Smooth muscle cell (in vitro differentiated cells): ENCODE results near the gene UBE2S. TPM values are rescaled to one million over a fixed set of nuclear protein-coding genes. Genes with fewer than 3 reads are reported as not detected.

Experiments used
- DNase-seq: peaks from one replicate; lab custom pipeline; 2025; ENCODE audit not compliant: unreplicated experiment; lab: John Stamatoyannopoulos, UW
- H2AFZ ChIP-seq: fragments of 200-600 bp; sonication (generic); 2 replicates; pipeline ENCODE4 v1.6.0; 2016; ENCODE audit warnings: antibody characterized with exemption, low read depth, mild to moderate bottlenecking
- H3F3A ChIP-seq: fragments of 200-600 bp; sonication (generic); 2 replicates; pipeline ENCODE4 v1.6.0; 2017; ENCODE audit warnings: antibody characterized with exemption, low read depth
- H3K27ac ChIP-seq: fragments of 200-600 bp; sonication (generic); 2 replicates; pipeline ENCODE4 v1.5.1; 2016; ENCODE audit warnings: low read depth, mild to moderate bottlenecking
- H3K27me3 ChIP-seq: fragments of 200-600 bp; sonication (generic); 2 replicates; pipeline ENCODE4 v1.6.1; 2016; ENCODE audit warnings: low read depth, mild to moderate bottlenecking
- H3K36me3 ChIP-seq: fragments of 200-600 bp; sonication (generic); 2 replicates; pipeline ENCODE4 v1.5.1; 2016; ENCODE audit warnings: low read depth
- H3K4me1 ChIP-seq: fragments of 200-600 bp; sonication (generic); 2 replicates; pipeline ENCODE4 v1.5.1; 2016; ENCODE audit warnings: low read depth
- H3K4me2 ChIP-seq: fragments of 200-600 bp; sonication (generic); 2 replicates; pipeline ENCODE4 v1.6.0; 2016; ENCODE audit warnings: mild to moderate bottlenecking
- H3K4me3 ChIP-seq: fragments of 200-600 bp; sonication (generic); 2 replicates; pipeline ENCODE4 v1.5.1; 2016; ENCODE audit warnings: mild to moderate bottlenecking
- H3K79me2 ChIP-seq: fragments of 200-600 bp; sonication (generic); 2 replicates; pipeline ENCODE4 v1.6.0; 2016; ENCODE audit warnings: low read depth, mild to moderate bottlenecking
- H3K9ac ChIP-seq: fragments of 200-600 bp; sonication (generic); 2 replicates; pipeline ENCODE4 v1.6.0; 2016; ENCODE audit warnings: low read depth
- H3K9me3 ChIP-seq: fragments of 200-600 bp; sonication (generic); replicated peaks from 2 replicates; pipeline ENCODE4 v1.5.1; 2016; ENCODE audit warnings: low read depth
- H4K20me1 ChIP-seq: fragments of 200-600 bp; sonication (generic); 2 replicates; pipeline ENCODE4 v1.6.0; 2016; ENCODE audit warnings: low read depth
- WGBS: methylation state at CpG from one replicate; pipeline ENCODE4 v1.1.7; 2016; ENCODE audit warnings: low lambda C conversion rate; 5-methylcytosine and 5-hydroxymethylcytosine counted together
- polyA plus RNA-seq: library from polyadenylated mRNA; unstranded; fragments of >200 nt; fragmentation: Nextera tagmentation; extraction: Ambion mirVana; gene quantifications from 2 replicates; pipeline ENCODE4 v1.2.1, GENCODE V29; 2016
- total RNA-seq: library from RNA; depleted of rRNA; stranded (reverse); fragments of >200 nt; gene quantifications from 2 replicates; pipeline ENCODE4 v1.2.3, GENCODE V29; 2014
- TF ChIP-seq, protein P1 (sequence below): fragments of 200-600 bp; sonication (generic); IDR thresholded peaks from 2 replicates; pipeline ENCODE4 v1.5.1; 2017; ENCODE audit warnings: borderline replicate concordance, mild to moderate bottlenecking, antibody characterized with exemption; ENCODE audit not compliant: insufficient read depth, poor library complexity, severe bottlenecking

Gene UBE2S
- total and polyA plus RNA-seq, 2 experiments from 2014 or later = 39.9 to 171 TPM

DNA sequence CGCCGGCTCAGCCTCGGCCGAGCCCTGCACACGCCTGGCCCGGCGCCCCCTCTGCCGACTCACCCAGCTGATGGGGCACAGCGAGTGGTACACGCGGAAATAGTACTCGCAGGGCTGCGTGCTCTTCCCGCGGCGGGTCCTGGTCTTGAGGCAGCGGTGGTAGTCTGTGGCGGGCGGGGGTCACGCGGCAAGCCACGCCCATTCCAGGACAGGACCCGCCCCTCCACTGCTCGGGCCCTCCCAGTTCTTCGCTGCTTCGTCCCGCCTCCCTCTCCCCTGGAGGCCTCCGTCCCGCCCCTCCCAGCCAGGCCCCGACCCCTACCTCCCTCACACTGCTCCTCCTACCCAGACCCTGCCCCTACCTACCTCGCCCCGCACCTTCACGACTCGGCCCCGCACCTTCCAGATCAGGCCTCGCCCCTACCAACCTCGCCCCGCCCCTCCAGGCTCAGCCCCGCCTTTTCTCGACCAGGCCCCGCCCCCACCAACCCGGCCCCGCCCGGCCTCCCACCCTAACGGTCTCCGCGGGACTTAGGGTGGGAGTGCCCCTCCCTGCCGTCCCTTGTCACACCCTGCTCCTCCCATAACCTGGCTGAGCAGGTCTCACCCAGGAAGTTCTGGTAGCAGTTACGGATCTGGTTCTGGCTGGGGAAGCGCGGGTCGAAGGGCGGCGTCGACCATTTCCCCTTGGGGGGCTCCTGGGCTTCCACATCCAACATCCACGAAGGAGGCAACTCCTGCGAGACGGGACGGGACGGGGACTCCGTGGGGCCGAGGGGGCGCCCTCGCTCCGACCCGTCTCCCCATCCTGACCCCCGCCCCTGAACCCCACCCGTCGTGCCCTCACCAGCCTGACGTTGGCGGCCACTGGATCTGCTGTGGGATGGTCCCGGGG, 53.5 kb downstream of the UBE2S start:
- H4K20me1 ChIP-seq = no peaks in the 10 kb centered on the region
- H3K4me3 ChIP-seq = peak overlapping the region; percentile 56
- no peaks in the 10 kb centered on the region for H3K36me3 ChIP-seq
- no peaks in the 10 kb centered on the region for H3K4me1 ChIP-seq
- peak overlapping the region; percentile 91 for H3K4me2 ChIP-seq
- H2AFZ ChIP-seq = no peak overlapping the region
- TF ChIP-seq, protein P1, sequence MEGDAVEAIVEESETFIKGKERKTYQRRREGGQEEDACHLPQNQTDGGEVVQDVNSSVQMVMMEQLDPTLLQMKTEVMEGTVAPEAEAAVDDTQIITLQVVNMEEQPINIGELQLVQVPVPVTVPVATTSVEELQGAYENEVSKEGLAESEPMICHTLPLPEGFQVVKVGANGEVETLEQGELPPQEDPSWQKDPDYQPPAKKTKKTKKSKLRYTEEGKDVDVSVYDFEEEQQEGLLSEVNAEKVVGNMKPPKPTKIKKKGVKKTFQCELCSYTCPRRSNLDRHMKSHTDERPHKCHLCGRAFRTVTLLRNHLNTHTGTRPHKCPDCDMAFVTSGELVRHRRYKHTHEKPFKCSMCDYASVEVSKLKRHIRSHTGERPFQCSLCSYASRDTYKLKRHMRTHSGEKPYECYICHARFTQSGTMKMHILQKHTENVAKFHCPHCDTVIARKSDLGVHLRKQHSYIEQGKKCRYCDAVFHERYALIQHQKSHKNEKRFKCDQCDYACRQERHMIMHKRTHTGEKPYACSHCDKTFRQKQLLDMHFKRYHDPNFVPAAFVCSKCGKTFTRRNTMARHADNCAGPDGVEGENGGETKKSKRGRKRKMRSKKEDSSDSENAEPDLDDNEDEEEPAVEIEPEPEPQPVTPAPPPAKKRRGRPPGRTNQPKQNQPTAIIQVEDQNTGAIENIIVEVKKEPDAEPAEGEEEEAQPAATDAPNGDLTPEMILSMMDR = no peak
- no peaks in the 10 kb centered on the region for H3K79me2 ChIP-seq
- peaks cover 20% of the 10 kb centered on the region for H3K27me3 ChIP-seq
- H3K9me3 ChIP-seq = no peaks in the 10 kb centered on the region
- H3K27ac ChIP-seq = no peak overlapping the region
- peak; percentile 71 for DNase-seq
- H3F3A ChIP-seq = no peaks in the 10 kb centered on the region
- WGBS = 3% methylated on average over 43 of the region's 72 CpGs
- H3K9ac ChIP-seq = no peak overlapping the region

DNA sequence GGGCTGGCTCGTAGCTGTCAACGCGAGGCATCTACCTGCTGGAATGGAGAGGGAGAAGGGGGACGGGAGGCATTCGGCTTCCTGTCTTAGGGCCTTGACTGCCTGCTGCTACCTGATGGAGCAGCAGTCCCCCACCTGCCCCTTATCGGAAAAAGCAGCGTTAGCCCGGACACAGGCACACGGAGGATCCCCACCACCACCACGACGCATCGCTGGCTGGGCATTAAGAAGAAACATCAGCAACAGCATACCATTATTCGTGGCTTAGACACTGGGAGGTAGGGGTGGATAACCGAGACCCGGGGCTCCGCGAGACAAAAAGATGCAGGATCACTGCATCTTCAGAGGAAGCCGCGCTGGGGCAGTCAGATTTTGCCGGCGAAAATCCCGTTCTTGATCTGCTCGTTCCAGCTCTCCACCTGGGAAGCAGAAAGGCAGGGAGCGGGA, 54.2 kb downstream of the UBE2S start:
- Histone ChIP-seq H3K27me3 (peaks cover 20% of the 10 kb centered on the region), H3K36me3 (no peaks in the 10 kb centered on the region), H3K4me3 (peak overlapping the region; percentile 56), H3K27ac (no peak overlapping the region), H3K4me1 (peaks cover under 1% of the 10 kb centered on the region), H4K20me1 (no peaks in the 10 kb centered on the region), H3K9me3 (no peaks in the 10 kb centered on the region), H3K4me2 (peak overlapping the region; percentile 91), H3K79me2 (no peaks in the 10 kb centered on the region), H3F3A (no peaks in the 10 kb centered on the region), H3K9ac (no peak overlapping the region), H2AFZ (no peak overlapping the region)
- TF ChIP-seq, protein P1 = no peak
- DNase-seq = no peak
- WGBS = 19% methylated on average over 23 of the region's 24 CpGs

DNA sequence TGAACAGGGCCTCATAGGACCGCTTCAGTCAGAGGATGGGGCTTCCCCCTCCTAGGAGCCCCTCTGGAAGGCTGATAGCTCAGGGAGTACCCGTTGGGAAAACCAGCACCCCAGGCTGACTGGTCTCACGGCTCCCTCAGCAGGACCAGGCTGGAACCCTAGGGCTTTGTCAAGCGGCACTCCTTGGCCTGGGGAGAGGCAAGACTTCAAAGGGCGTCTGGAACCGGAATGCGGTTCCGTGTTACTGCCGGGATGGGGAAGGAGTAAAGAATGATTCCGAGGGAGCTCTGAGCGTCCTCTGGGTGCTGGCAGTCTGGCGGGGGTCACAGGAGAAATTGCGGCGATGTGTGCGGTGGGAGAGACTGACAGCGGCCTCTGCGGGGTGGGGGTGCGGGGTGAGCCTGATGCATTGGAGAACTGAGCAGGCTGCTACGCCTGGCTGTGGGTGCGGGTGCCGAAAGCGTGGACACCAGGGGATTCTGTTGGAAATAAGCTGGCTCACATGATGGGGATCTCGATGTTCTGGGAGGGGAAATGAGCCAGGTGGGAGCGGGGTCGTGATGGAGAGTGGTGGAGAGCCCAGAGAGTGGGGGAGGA, 54.9 kb downstream of the UBE2S start:
- Histone ChIP-seq H3K79me2 (no peaks in the 10 kb centered on the region), H4K20me1 (no peaks in the 10 kb centered on the region), H2AFZ (no peak overlapping the region), H3K4me2 (no peak overlapping the region), H3K9ac (no peak overlapping the region), H3K4me1 (peaks cover 5% of the 10 kb centered on the region), H3F3A (no peaks in the 10 kb centered on the region), H3K4me3 (no peak overlapping the region), H3K9me3 (no peaks in the 10 kb centered on the region), H3K27me3 (peaks cover 20% of the 10 kb centered on the region), H3K36me3 (no peaks in the 10 kb centered on the region), H3K27ac (no peak overlapping the region)
- TF ChIP-seq, protein P1 = no peak
- no peak for DNase-seq
- WGBS = 83% methylated on average over 25 of the region's 25 CpGs
